ENCODE results near the gene SPTLC3. TPM values are rescaled to one million over a fixed set of nuclear protein-coding genes. Genes with fewer than 3 reads are reported as not detected.

The SPTLC3 gene
- total and polyA plus RNA-seq, 7 donors = 0.14 to 1.2 (median 0.38) TPM

GRCh38 chr20:13211956-13212618 is 203.3 kb downstream of the SPTLC3 start:
- ATAC-seq = no peak
- no peaks in the 10 kb centered on the region for H3K9me3 ChIP-seq
- WGBS, 3 donors = 47 to 89% (median 66%) methylated on average over 4 of the region's 4 CpGs
- no peak overlapping the region for H3K27ac ChIP-seq
- H3K36me3 ChIP-seq (ENCODE audit: insufficient read depth in 1 of 2, low read depth in 1 of 2) = no peaks in the 10 kb centered on the region
- intact Hi-C loops (cut with DNase I) = no loop called here
- H3K4me1 ChIP-seq = no peaks in the 10 kb centered on the region
- TF ChIP-seq CTCF (IDR thresholded peaks at IDR 0.05) = no peak
- H3K4me3 ChIP-seq = no peak overlapping the region
- H3K27me3 ChIP-seq (ENCODE audit: insufficient read depth in 3 of 3, low read length in 2 of 3) = peaks cover 0 to 8% (median 2%) of the 10 kb centered on the region in 3 donors
- no peak for DNase-seq

GRCh38 chr20:13212750-13213149 is 204.0 kb downstream of the SPTLC3 start:
- Histone ChIP-seq H3K4me1 (no peaks in the 10 kb centered on the region), H3K27ac (no peak overlapping the region), H3K4me3 (no peak overlapping the region), H3K27me3 (ENCODE audit: insufficient read depth in 3 of 3, low read length in 2 of 3) (peaks cover 0 to 8% (median 2%) of the 10 kb centered on the region in 3 donors), H3K9me3 (no peaks in the 10 kb centered on the region), H3K36me3 (ENCODE audit: insufficient read depth in 1 of 2, low read depth in 1 of 2) (no peaks in the 10 kb centered on the region)
- ATAC-seq = peak in 1 of 4 donors; percentile 51
- DNase-seq = no peak
- no peak for TF ChIP-seq CTCF (IDR thresholded peaks at IDR 0.05)
- intact Hi-C loops (cut with DNase I) = no loop called here
- WGBS, 3 donors = 54 to 58% (median 57%) methylated on average over 5 of the region's 5 CpGs

GRCh38 chr20:13213335-13213734 is 204.6 kb downstream of the SPTLC3 start:
- ATAC-seq (peak in 1 of 4 donors; percentile 54), DNase-seq (no peak)
- Histone ChIP-seq H3K27ac (no peak overlapping the region), H3K4me1 (no peaks in the 10 kb centered on the region), H3K4me3 (no peak overlapping the region), H3K27me3 (ENCODE audit: insufficient read depth in 3 of 3, low read length in 2 of 3) (peaks cover 0 to 13% (median 4%) of the 10 kb centered on the region in 3 donors), H3K9me3 (no peaks in the 10 kb centered on the region), H3K36me3 (ENCODE audit: insufficient read depth in 1 of 2, low read depth in 1 of 2) (no peaks in the 10 kb centered on the region)
- intact Hi-C loops (cut with DNase I) = no loop called here
- no peak for TF ChIP-seq CTCF (IDR thresholded peaks at IDR 0.05)
- 85 to 91% (median 88%) methylated on average over 1 of the region's 1 CpG for WGBS, 3 donors

- H3K9me3 ChIP-seq = no peaks in the 10 kb centered on the region
- WGBS, 3 donors = 16 to 52% (median 27%) methylated on average over 1 of the region's 1 CpG
- intact Hi-C loops (cut with DNase I) = no loop called here
Measured at GRCh38 chr20:13216533-13216932, 207.8 kb downstream of the SPTLC3 start.

More at GRCh38 chr20:13216533-13216932, 207.8 kb downstream of the SPTLC3 start:
- no peaks in the 10 kb centered on the region for H3K36me3 ChIP-seq (ENCODE audit: insufficient read depth in 1 of 2, low read depth in 1 of 2)
- H3K27me3 ChIP-seq (ENCODE audit: insufficient read depth in 3 of 3, low read length in 2 of 3) = peaks cover 3 to 40% (median 4%) of the 10 kb centered on the region in 3 donors
- no peak overlapping the region for H3K27ac ChIP-seq
- ATAC-seq (no peak), DNase-seq (no peak)
- no peak overlapping the region for H3K4me3 ChIP-seq
- no peak for TF ChIP-seq CTCF (IDR thresholded peaks at IDR 0.05)
- H3K4me1 ChIP-seq = peaks cover 7% of the 10 kb centered on the region

Other genes starting within 250 kb of the SPTLC3 start
- gene ISM1, start 212.3 kb downstream of the SPTLC3 start, total RNA-seq = 1 to 10 TPM in 2 of 4 donors, under 1 TPM in 2; 0.76 to 1.8 (median 1.0) TPM
- gene ISM1, start 212.3 kb downstream of the SPTLC3 start, polyA plus RNA-seq = 1 to 10 TPM in 1 of 3 donors, under 1 TPM in 2; 0.56 to 1.3 (median 0.86) TPM